ENCODE data around the gene PHKB. TPM values are rescaled to one million over a fixed set of nuclear protein-coding genes. Genes with fewer than 3 reads are reported as not detected.

PHKB gene
- total RNA-seq, 2 donors from 2014 or later = 75.7 to 93.8 TPM

GRCh38 chr16:47626246-47626645 is 165.1 kb downstream of the PHKB start:
- Histone ChIP-seq H3K4me3 (no peak overlapping the region), H3K27me3 (replicated peaks; ENCODE audit: insufficient read depth) (no peaks in the 10 kb centered on the region), H3K9me3 (no peaks in the 10 kb centered on the region), H3K36me3 (no peaks in the 10 kb centered on the region), H3K27ac (no peak overlapping the region), H3K4me1 (ENCODE audit: control insufficient read depth in 1 of 2, low read depth in 2 of 2) (no peaks in the 10 kb centered on the region)
- ATAC-seq (ENCODE audit: insufficient number of reproducible peaks, low FRiP score, low read depth) (no peak), DNase-seq (ENCODE audit: low spot score) (no peak)
- no peak for TF ChIP-seq CTCF (IDR thresholded peaks at IDR 0.05)

GRCh38 chr16:47627085-47627639 is 166.0 kb downstream of the PHKB start:
- no peaks in the 10 kb centered on the region for H3K9me3 ChIP-seq
- ATAC-seq (ENCODE audit: insufficient number of reproducible peaks, low FRiP score, low read depth) = no peak
- TF ChIP-seq CTCF (IDR thresholded peaks at IDR 0.05) = no peak

GRCh38 chr16:47627721-47628120 is 166.6 kb downstream of the PHKB start:
- Histone ChIP-seq H3K4me1 (ENCODE audit: control insufficient read depth in 1 of 2, low read depth in 2 of 2) (no peaks in the 10 kb centered on the region), H3K36me3 (no peaks in the 10 kb centered on the region), H3K27ac (no peak overlapping the region), H3K4me3 (no peak overlapping the region), H3K9me3 (no peaks in the 10 kb centered on the region), H3K27me3 (replicated peaks; ENCODE audit: insufficient read depth) (no peaks in the 10 kb centered on the region)
- ATAC-seq (ENCODE audit: insufficient number of reproducible peaks, low FRiP score, low read depth) (no peak), DNase-seq (ENCODE audit: low spot score) (no peak)
- TF ChIP-seq CTCF (IDR thresholded peaks at IDR 0.05) = no peak

More at GRCh38 chr16:47627085-47627639, 166.0 kb downstream of the PHKB start:
- Histone ChIP-seq H3K27ac (no peak overlapping the region), H3K36me3 (no peaks in the 10 kb centered on the region), H3K4me3 (no peak overlapping the region), H3K27me3 (replicated peaks; ENCODE audit: insufficient read depth) (no peaks in the 10 kb centered on the region), H3K4me1 (ENCODE audit: control insufficient read depth in 1 of 2, low read depth in 2 of 2) (no peaks in the 10 kb centered on the region)
- DNase-seq (ENCODE audit: low spot score) = no peak

- H3K36me3 ChIP-seq = no peaks in the 10 kb centered on the region
- no peak for ATAC-seq (ENCODE audit: insufficient number of reproducible peaks, low FRiP score, low read depth)
- no peak for TF ChIP-seq CTCF (IDR thresholded peaks at IDR 0.05)
These were observed 170.0 kb downstream of the PHKB start for GRCh38 chr16:47631131-47631530.

GRCh38 chr16:47634126-47634525 is 173.0 kb downstream of the PHKB start:
- no peak for DNase-seq (ENCODE audit: low spot score)
- H3K4me1 ChIP-seq (ENCODE audit: control insufficient read depth in 1 of 2, low read depth in 2 of 2) = no peaks in the 10 kb centered on the region
- H3K9me3 ChIP-seq = no peaks in the 10 kb centered on the region
- TF ChIP-seq CTCF (IDR thresholded peaks at IDR 0.05) = no peak
- no peaks in the 10 kb centered on the region for H3K27me3 ChIP-seq (replicated peaks; ENCODE audit: insufficient read depth)
- H3K27ac ChIP-seq = no peak overlapping the region
- no peak overlapping the region for H3K4me3 ChIP-seq
- H3K36me3 ChIP-seq = no peaks in the 10 kb centered on the region
- ATAC-seq (ENCODE audit: insufficient number of reproducible peaks, low FRiP score, low read depth) = no peak

More at GRCh38 chr16:47631131-47631530, 170.0 kb downstream of the PHKB start:
- Histone ChIP-seq H3K27me3 (replicated peaks; ENCODE audit: insufficient read depth) (no peaks in the 10 kb centered on the region), H3K4me3 (no peak overlapping the region), H3K27ac (no peak overlapping the region), H3K4me1 (ENCODE audit: control insufficient read depth in 1 of 2, low read depth in 2 of 2) (no peaks in the 10 kb centered on the region), H3K9me3 (no peaks in the 10 kb centered on the region)
- no peak for DNase-seq (ENCODE audit: low spot score)
